A673 (cell line): ENCODE measurements around the gene CASP2.

Experiments
- CTCF ChIP-seq: fragments of 300-800, 200-600 bp; sonication (generic); conservative IDR thresholded peaks from 2 replicates; pipeline ENCODE4 v1.5.1; 2017; ENCODE audit warnings: low read depth, mild to moderate bottlenecking, antibody characterized with exemption, low read length, moderate library complexity, mixed read lengths
- EZH2 ChIP-seq: fragments of 200-600 bp; sonication (generic); IDR thresholded peaks from 2 replicates; pipeline ENCODE4 v1.6.1; 2017; ENCODE audit warnings: borderline replicate concordance, low read depth, mild to moderate bottlenecking, mixed read lengths, antibody characterized with exemption, low read length; ENCODE audit not compliant: poor library complexity, severe bottlenecking

- no peak for TF ChIP-seq CTCF
- no peak for TF ChIP-seq EZH2
Observed at GRCh38 chr7:143248761-143249354, 39.3 kb upstream of the CASP2 start.
